Caco-2 (cell line): Measurements from ENCODE around the gene CX3CL1. TPM values are rescaled to one million over a fixed set of nuclear protein-coding genes. Genes with fewer than 3 reads are reported as not detected.

Experiments used
- BruUV-seq: library from RNA; stranded (reverse); fragments of 400-500 nt; replicated peaks from 2 replicates; lab custom pipeline; 2021; lab: Mats Ljungman, UMichigan
- CTCF ChIA-PET: fragments of 300-600 bp; sonication (Branson Sonifier 250); formaldehyde crosslinking; loops from one replicate; lab custom pipeline; 2022; ENCODE audit warnings: antibody characterized with exemption; lab: Charles Lee
- POLR2A ChIA-PET: fragments of 300-600 bp; sonication (Branson Sonifier 250); formaldehyde crosslinking; loops from one replicate; lab custom pipeline; 2022; ENCODE audit warnings: antibody characterized with exemption; lab: Charles Lee
- DNase-seq, 2 experiments: peaks; one replicate each; pipeline versions ENCODE4 v3.0.0 to v3.0.0-alpha.2; 2020 to 2022
- H3K27me3 ChIP-seq: replicated peaks from 2 replicates; pipeline ENCODE4 v1.6.0; 2011; ENCODE audit warnings: low read length; ENCODE audit not compliant: control insufficient read depth, insufficient read depth
- H3K36me3 ChIP-seq: 2 replicates; pipeline ENCODE4 v1.5.1; 2011; ENCODE audit warnings: low read length; ENCODE audit not compliant: control insufficient read depth, insufficient read depth
- H3K4me1 ChIP-seq: fragments of 250-450 bp; sonication (Bioruptor Pico); 2 replicates; pipeline ENCODE4 v1.5.1; 2020; ENCODE audit warnings: mild to moderate bottlenecking
- H3K4me3 ChIP-seq: 2 replicates; pipeline ENCODE4 v1.5.1; 2011; ENCODE audit warnings: low read depth, mild to moderate bottlenecking, control low read depth, low read length
- H3K9me3 ChIP-seq: fragments of 250-450 bp; sonication (Bioruptor Pico); 2 replicates; pipeline ENCODE4 v1.5.1; 2020; ENCODE audit warnings: mild to moderate bottlenecking, moderate library complexity
- H3K27ac Mint-ChIP-seq: one replicate; pipeline ENCODE4 v1.8.0; 2022; ENCODE audit warnings: mixed read lengths; ENCODE audit not compliant: unreplicated experiment
- H3K27me3 Mint-ChIP-seq: one replicate; pipeline ENCODE4 v1.8.0; 2022; ENCODE audit warnings: mixed read lengths; ENCODE audit not compliant: insufficient read depth, unreplicated experiment
- H3K36me3 Mint-ChIP-seq: one replicate; pipeline ENCODE4 v1.8.0; 2022; ENCODE audit warnings: mild to moderate bottlenecking, mixed read lengths; ENCODE audit not compliant: insufficient read depth, unreplicated experiment
- H3K4me1 Mint-ChIP-seq: one replicate; pipeline ENCODE4 v1.8.0; 2022; ENCODE audit warnings: low read depth, mixed read lengths; ENCODE audit not compliant: unreplicated experiment
- H3K4me3 Mint-ChIP-seq: one replicate; pipeline ENCODE4 v1.8.0; 2022; ENCODE audit warnings: mild to moderate bottlenecking, moderate library complexity, mixed read lengths; ENCODE audit not compliant: unreplicated experiment
- H3K9me3 Mint-ChIP-seq: one replicate; pipeline ENCODE4 v1.8.0; 2022; ENCODE audit warnings: mixed read lengths; ENCODE audit not compliant: unreplicated experiment
- CTCF ChIP-seq, 2 experiments: fragments of 200-600 bp in 1 of 2; IDR thresholded peaks; 1 replicate in 1 of 2; 2 replicates in 1 of 2; pipeline versions ENCODE4 v1.5.1 to v1.8.0; 2011 to 2022; ENCODE audit warnings: antibody characterized with exemption in 1 of 2, control low read depth in 1 of 2, inconsistent platforms in 1 of 2, low read depth in 1 of 2, low read length in 1 of 2, mild to moderate bottlenecking in 1 of 2, moderate library complexity in 1 of 2; ENCODE audit not compliant: insufficient read depth in 1 of 2, severe bottlenecking in 1 of 2, unreplicated experiment in 1 of 2
- intact Hi-C: fragments of 100-400 bp; cut with micrococcal nuclease; formaldehyde crosslinking; loops from one replicate; pipeline ENCODE4 v1.10.0; 2022; ENCODE audit not compliant: unreplicated experiment
- total RNA-seq: library from RNA; stranded (reverse); gene quantifications from 2 replicates; pipeline ENCODE4 v1.2.3, GENCODE V29; 2022

Gene CX3CL1
- total RNA-seq, 1 experiment from 2014 or later = not detected

- no peaks in the 10 kb centered on the region for H3K9me3 ChIP-seq
- Mint-ChIP-seq H3K9me3 (no peaks in the 10 kb centered on the region), H3K36me3 (no peaks in the 10 kb centered on the region), H3K27me3 (no peaks in the 10 kb centered on the region), H3K4me1 (no peaks in the 10 kb centered on the region), H3K27ac (no peak overlapping the region), H3K4me3 (no peak overlapping the region)
- no peaks in the 10 kb centered on the region for H3K27me3 ChIP-seq
- ChIA-PET CTCF (no interaction called here), POLR2A (no interaction called here)
- intact Hi-C loops = no loop called here
- H3K36me3 ChIP-seq = no peaks in the 10 kb centered on the region
- no peak for DNase-seq
- peaks cover under 1% of the 10 kb centered on the region; the same call in 1 of the 2 replicates for H3K4me1 ChIP-seq
- TF ChIP-seq CTCF (IDR thresholded peaks at IDR 0.05; ENCODE audit: insufficient read depth in 1 of 2, low read depth in 1 of 2, low read length in 1 of 2, severe bottlenecking in 1 of 2, unreplicated experiment in 1 of 2) = no peak
- H3K4me3 ChIP-seq = no peak overlapping the region
- no TSS peak for BruUV-seq
These were observed 5.1 kb upstream of the CX3CL1 start for GRCh38 chr16:57367116-57367752.

- Mint-ChIP-seq H3K4me3 (no peak overlapping the region), H3K27ac (no peak overlapping the region), H3K9me3 (no peaks in the 10 kb centered on the region), H3K4me1 (peaks cover 7% of the 10 kb centered on the region), H3K27me3 (no peaks in the 10 kb centered on the region), H3K36me3 (no peaks in the 10 kb centered on the region)
- no peaks in the 10 kb centered on the region for H3K9me3 ChIP-seq
- no peaks in the 10 kb centered on the region for H3K36me3 ChIP-seq
- TF ChIP-seq CTCF (IDR thresholded peaks at IDR 0.05; ENCODE audit: insufficient read depth in 1 of 2, low read depth in 1 of 2, low read length in 1 of 2, severe bottlenecking in 1 of 2, unreplicated experiment in 1 of 2) = no peak
- BruUV-seq = no TSS peak
- intact Hi-C loops = no loop called here
- H3K4me1 ChIP-seq = peaks cover 6% of the 10 kb centered on the region; the same call in 1 of the 2 replicates
- POLR2A ChIA-PET = no interaction called here
- DNase-seq = no peak
- H3K27me3 ChIP-seq = no peaks in the 10 kb centered on the region
- CTCF ChIA-PET = no interaction called here
- H3K4me3 ChIP-seq = no peak overlapping the region
These were observed 557 bp upstream of the CX3CL1 start for GRCh38 chr16:57371494-57372371.

GRCh38 chr16:57373117-57373947, 1.0 kb downstream of the CX3CL1 start:
- no peaks in the 10 kb centered on the region for H3K36me3 Mint-ChIP-seq
- BruUV-seq = no TSS peak
- POLR2A ChIA-PET = no interaction called here
- Histone ChIP-seq H3K4me3 (no peak overlapping the region), H3K4me1 (peaks cover 19% of the 10 kb centered on the region), H3K27me3 (no peaks in the 10 kb centered on the region), H3K36me3 (no peaks in the 10 kb centered on the region), H3K9me3 (no peaks in the 10 kb centered on the region)
- no peaks in the 10 kb centered on the region for H3K27me3 Mint-ChIP-seq
- CTCF ChIA-PET = no interaction called here
- H3K9me3 Mint-ChIP-seq = no peaks in the 10 kb centered on the region
- no peak for DNase-seq
- no peak for TF ChIP-seq CTCF (IDR thresholded peaks at IDR 0.05; ENCODE audit: insufficient read depth in 1 of 2, low read depth in 1 of 2, low read length in 1 of 2, severe bottlenecking in 1 of 2, unreplicated experiment in 1 of 2)
- peaks cover 20% of the 10 kb centered on the region for H3K4me1 Mint-ChIP-seq
- intact Hi-C loops = no loop called here
- peak overlapping the region; percentile 48 for H3K27ac Mint-ChIP-seq
- no peak overlapping the region for H3K4me3 Mint-ChIP-seq
